ENCODE data around the gene LSP1.
"Not testable (repeated sequence)": the region's sequence is repeated elsewhere in the genome, so short reads cannot be mapped to it uniquely, and the experiment has no call there.

The LSP1 gene

GRCh38 chr11:1881442-1882264 is 28.8 kb downstream of the LSP1 start:
- no peak for TF ChIP-seq CTCF (IDR thresholded peaks at IDR 0.05; ENCODE audit: extremely low read depth, missing control alignments)
- DNase-seq (ENCODE audit: low spot score) = peak; percentile 59

GRCh38 chr11:1882265-1883238 is 29.7 kb downstream of the LSP1 start:
- peak; percentile 86 for TF ChIP-seq CTCF (IDR thresholded peaks at IDR 0.05; ENCODE audit: extremely low read depth, missing control alignments)
- DNase-seq (ENCODE audit: low spot score) = peak; percentile 92

- TF ChIP-seq CTCF (IDR thresholded peaks at IDR 0.05; ENCODE audit: extremely low read depth, missing control alignments) = no peak
- DNase-seq (ENCODE audit: low spot score) = no peak
These were observed 30.7 kb downstream of the LSP1 start for GRCh38 chr11:1883346-1884302.

- no peak for TF ChIP-seq CTCF (IDR thresholded peaks at IDR 0.05; ENCODE audit: extremely low read depth, missing control alignments)
- DNase-seq (ENCODE audit: low spot score) = peak; percentile 19
These were observed 31.4 kb downstream of the LSP1 start for GRCh38 chr11:1884303-1884700.

- not testable (repeated sequence) for DNase-seq (ENCODE audit: low spot score)
These were observed 33.7 kb downstream of the LSP1 start for GRCh38 chr11:1886551-1886950.

GRCh38 chr11:1887451-1888346 is 34.8 kb downstream of the LSP1 start:
- no peak for TF ChIP-seq CTCF (IDR thresholded peaks at IDR 0.05; ENCODE audit: extremely low read depth, missing control alignments)
- DNase-seq (ENCODE audit: low spot score) = no peak
